K562 (cell line): Measurements from ENCODE around the gene LRRC26. TPM values are rescaled to one million over a fixed set of nuclear protein-coding genes. Genes with fewer than 3 reads are reported as not detected.

Source experiments
- ATF7 ChIP-seq: fragments of 450-650 bp; IDR thresholded peaks from 2 replicates; pipeline ENCODE4 v1.7.1; 2014; ENCODE audit warnings: mild to moderate bottlenecking, moderate library complexity
- NR4A1 ChIP-seq, 2 experiments: fragments of 250-450 bp in 1 of 2; fragments of 450-650 bp in 1 of 2; sonication (Bioruptor Pico) in 1 of 2; IDR thresholded peaks; 2 replicates each; pipeline versions ENCODE4 v1.4.0 to v1.6.1; 2016 to 2020; ENCODE audit warnings: mild to moderate bottlenecking in 2 of 2, missing compliant biosample characterization in 1 of 2, missing genetic modification characterization in 1 of 2, moderate library complexity in 1 of 2
- ZNF124 ChIP-seq: sonication (generic); formaldehyde crosslinking; IDR thresholded peaks from 2 replicates; pipeline ENCODE4 v1.8.1; 2022; ENCODE audit warnings: missing genetic modification reagents
- ZNF766 ChIP-seq: fragments of 200-800 bp; sonication (Bioruptor generic); conservative IDR thresholded peaks from 2 replicates; pipeline ENCODE4 v1.6.1; 2016; ENCODE audit warnings: missing genetic modification characterization, missing compliant biosample characterization
- polyA plus RNA-seq, 8 experiments: library from polyadenylated mRNA; depleted of rRNA in 4 of 8; stranded (reverse) in 5 of 8; unstranded in 3 of 8; fragments of >200 nt; fragmentation: Nextera tagmentation in 2 of 8; fragmentation: Illumina TruSeq in 1 of 8; extraction: Ambion mirVana in 2 of 8; extraction: Trizol in 1 of 8; gene quantifications; 2 replicates each; pipeline versions ENCODE4 v1.2.1 to v1.2.3, GENCODE V29; 2011 to 2014; ENCODE audit warnings: inconsistent platforms in 1 of 8, missing spikeins in 1 of 8
- total RNA-seq, 7 experiments: library from RNA; depleted of rRNA in 6 of 7; stranded (reverse); fragments of >200 nt in 6 of 7; fragmentation: Illumina TruSeq in 2 of 7; extraction: Trizol in 2 of 7; gene quantifications; 2 replicates each; pipeline versions ENCODE4 v1.2.1 to v1.2.3, GENCODE V29; 2011 to 2021; ENCODE audit warnings: low replicate concordance in 1 of 7
- TF ChIP-seq, protein P1 (sequence below): fragments of 250-450 bp; sonication (Bioruptor Pico); IDR thresholded peaks from 2 replicates; pipeline ENCODE4 v1.4.0; 2020; ENCODE audit warnings: mild to moderate bottlenecking, moderate library complexity
- TF ChIP-seq, protein P2 (sequence below): fragments of 450-650 bp; IDR thresholded peaks from 2 replicates; pipeline ENCODE4 v1.6.1; 2016; ENCODE audit warnings: low read depth
- TF ChIP-seq, protein P3 (sequence below): fragments of 250-450 bp; sonication (Bioruptor Pico); IDR thresholded peaks from 2 replicates; pipeline ENCODE4 v1.8.0; 2021; ENCODE audit warnings: mild to moderate bottlenecking, moderate library complexity
- TF ChIP-seq, protein P4 (sequence below): fragments of 200-800 bp; sonication (Bioruptor generic); IDR thresholded peaks from 2 replicates; pipeline ENCODE4 v1.6.1; 2017; ENCODE audit warnings: missing genetic modification characterization, missing compliant biosample characterization
- TF ChIP-seq, protein P5 (sequence below): fragments of 250-450 bp; sonication (Bioruptor Pico); IDR thresholded peaks from 2 replicates; pipeline ENCODE4 v1.9.0; 2021; ENCODE audit warnings: mild to moderate bottlenecking

LRRC26 gene
- total and polyA plus RNA-seq, 9 of the 15 experiments (the other 6 are each of a cell fraction or from before 2014, with no cell fraction given): not detected

DNA sequence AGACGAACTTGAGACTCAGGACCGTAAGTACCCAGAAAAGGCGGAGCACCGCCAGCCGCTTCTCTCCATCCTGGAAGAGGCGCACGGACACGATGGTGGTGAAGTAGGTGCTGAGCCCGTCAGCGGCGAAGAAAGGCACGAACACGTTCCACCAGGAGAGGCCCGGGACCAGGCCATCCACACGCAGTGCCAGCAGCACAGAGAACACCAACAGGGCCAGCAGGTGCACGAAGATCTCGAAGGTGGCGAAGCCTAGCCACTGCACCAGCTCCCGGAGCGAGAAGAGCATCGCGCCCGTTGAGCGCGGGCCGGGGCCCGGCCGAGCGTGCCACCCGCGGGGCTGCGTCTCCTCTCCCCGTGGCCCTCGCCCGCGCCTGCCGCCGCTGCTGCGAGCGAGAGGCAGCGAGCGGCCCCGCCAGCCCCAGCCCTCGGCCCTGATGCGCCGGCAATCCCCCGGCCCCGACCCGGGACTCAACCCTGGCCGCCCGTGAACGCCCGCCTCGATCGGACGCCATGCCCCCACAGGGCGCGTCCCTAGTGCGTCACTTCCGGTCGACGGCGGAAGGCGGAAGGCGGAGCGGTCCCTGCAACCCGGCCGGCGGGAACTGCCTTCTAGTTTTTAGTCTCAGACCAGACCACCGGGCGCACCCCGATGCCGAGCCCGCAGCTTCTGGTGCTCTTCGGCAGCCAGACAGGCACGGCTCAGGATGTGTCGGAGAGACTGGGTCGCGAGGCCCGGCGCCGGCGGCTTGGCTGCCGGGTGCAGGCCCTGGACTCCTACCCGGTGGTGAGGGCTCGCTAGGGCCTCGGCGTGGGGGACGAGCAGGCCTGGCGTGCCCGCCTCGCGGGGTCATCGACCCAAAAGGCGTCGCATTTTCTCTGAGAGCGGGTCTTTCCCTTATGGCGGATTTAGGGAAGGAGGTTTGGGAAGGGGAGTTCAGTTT is 35.5 kb upstream of the LRRC26 start, which contains the start of the genes NDOR1 and TMEM203 (continued):
- TF ChIP-seq, protein P1, sequence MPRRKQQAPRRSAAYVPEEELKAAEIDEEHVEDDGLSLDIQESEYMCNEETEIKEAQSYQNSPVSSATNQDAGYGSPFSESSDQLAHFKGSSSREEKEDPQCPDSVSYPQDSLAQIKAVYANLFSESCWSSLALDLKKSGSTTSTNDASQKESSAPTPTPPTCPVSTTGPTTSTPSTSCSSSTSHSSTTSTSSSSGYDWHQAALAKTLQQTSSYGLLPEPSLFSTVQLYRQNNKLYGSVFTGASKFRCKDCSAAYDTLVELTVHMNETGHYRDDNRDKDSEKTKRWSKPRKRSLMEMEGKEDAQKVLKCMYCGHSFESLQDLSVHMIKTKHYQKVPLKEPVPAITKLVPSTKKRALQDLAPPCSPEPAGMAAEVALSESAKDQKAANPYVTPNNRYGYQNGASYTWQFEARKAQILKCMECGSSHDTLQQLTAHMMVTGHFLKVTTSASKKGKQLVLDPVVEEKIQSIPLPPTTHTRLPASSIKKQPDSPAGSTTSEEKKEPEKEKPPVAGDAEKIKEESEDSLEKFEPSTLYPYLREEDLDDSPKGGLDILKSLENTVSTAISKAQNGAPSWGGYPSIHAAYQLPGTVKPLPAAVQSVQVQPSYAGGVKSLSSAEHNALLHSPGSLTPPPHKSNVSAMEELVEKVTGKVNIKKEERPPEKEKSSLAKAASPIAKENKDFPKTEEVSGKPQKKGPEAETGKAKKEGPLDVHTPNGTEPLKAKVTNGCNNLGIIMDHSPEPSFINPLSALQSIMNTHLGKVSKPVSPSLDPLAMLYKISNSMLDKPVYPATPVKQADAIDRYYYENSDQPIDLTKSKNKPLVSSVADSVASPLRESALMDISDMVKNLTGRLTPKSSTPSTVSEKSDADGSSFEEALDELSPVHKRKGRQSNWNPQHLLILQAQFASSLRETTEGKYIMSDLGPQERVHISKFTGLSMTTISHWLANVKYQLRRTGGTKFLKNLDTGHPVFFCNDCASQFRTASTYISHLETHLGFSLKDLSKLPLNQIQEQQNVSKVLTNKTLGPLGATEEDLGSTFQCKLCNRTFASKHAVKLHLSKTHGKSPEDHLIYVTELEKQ (CRISPR knock-in tag): no peak
- TF ChIP-seq ZNF124 (CRISPR knock-in tag): no peak
- TF ChIP-seq, protein P2, sequence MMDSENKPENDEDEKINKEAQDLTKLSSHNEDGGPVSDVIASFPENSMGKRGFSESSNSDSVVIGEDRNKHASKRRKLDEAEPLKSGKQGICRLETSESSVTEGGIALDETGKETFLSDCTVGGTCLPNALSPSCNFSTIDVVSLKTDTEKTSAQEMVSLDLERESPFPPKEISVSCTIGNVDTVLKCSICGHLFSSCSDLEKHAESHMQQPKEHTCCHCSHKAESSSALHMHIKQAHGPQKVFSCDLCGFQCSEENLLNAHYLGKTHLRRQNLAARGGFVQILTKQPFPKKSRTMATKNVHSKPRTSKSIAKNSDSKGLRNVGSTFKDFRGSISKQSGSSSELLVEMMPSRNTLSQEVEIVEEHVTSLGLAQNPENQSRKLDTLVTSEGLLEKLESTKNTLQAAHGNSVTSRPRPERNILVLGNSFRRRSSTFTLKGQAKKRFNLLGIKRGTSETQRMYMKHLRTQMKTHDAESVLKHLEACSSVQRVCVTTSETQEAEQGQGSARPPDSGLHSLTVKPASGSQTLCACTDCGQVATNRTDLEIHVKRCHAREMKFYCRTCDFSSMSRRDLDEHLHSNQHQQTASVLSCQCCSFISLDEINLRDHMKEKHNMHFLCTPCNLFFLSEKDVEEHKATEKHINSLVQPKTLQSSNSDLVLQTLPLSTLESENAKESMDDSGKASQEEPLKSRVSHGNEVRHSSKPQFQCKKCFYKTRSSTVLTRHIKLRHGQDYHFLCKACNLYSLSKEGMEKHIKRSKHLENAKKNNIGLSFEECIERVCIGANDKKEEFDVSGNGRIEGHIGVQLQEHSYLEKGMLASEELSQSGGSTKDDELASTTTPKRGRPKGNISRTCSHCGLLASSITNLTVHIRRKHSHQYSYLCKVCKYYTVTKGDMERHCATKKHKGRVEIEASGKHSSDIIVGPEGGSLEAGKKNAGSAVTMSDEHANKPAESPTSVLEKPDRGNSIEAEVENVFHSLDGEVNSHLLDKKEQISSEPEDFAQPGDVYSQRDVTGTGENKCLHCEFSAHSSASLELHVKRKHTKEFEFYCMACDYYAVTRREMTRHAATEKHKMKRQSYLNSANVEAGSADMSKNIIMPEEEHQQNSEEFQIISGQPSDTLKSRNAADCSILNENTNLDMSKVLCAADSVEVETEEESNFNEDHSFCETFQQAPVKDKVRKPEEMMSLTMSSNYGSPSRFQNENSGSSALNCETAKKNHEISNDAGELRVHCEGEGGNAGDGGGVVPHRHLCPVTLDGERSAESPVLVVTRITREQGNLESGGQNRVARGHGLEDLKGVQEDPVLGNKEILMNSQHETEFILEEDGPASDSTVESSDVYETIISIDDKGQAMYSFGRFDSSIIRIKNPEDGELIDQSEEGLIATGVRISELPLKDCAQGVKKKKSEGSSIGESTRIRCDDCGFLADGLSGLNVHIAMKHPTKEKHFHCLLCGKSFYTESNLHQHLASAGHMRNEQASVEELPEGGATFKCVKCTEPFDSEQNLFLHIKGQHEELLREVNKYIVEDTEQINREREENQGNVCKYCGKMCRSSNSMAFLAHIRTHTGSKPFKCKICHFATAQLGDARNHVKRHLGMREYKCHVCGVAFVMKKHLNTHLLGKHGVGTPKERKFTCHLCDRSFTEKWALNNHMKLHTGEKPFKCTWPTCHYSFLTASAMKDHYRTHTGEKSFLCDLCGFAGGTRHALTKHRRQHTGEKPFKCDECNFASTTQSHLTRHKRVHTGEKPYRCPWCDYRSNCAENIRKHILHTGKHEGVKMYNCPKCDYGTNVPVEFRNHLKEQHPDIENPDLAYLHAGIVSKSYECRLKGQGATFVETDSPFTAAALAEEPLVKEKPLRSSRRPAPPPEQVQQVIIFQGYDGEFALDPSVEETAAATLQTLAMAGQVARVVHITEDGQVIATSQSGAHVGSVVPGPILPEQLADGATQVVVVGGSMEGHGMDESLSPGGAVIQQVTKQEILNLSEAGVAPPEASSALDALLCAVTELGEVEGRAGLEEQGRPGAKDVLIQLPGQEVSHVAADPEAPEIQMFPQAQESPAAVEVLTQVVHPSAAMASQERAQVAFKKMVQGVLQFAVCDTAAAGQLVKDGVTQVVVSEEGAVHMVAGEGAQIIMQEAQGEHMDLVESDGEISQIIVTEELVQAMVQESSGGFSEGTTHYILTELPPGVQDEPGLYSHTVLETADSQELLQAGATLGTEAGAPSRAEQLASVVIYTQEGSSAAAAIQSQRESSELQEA: no peak
- TF ChIP-seq ATF7: peak; percentile 75
- TF ChIP-seq ZNF766 (CRISPR knock-in tag): no peak
- no peak for TF ChIP-seq NR4A1 (CRISPR knock-in tag; IDR thresholded peaks at IDR 0.05)
- no peak for TF ChIP-seq NR4A1 (tag; IDR thresholded peaks at IDR 0.05)
- TF ChIP-seq, protein P3, sequence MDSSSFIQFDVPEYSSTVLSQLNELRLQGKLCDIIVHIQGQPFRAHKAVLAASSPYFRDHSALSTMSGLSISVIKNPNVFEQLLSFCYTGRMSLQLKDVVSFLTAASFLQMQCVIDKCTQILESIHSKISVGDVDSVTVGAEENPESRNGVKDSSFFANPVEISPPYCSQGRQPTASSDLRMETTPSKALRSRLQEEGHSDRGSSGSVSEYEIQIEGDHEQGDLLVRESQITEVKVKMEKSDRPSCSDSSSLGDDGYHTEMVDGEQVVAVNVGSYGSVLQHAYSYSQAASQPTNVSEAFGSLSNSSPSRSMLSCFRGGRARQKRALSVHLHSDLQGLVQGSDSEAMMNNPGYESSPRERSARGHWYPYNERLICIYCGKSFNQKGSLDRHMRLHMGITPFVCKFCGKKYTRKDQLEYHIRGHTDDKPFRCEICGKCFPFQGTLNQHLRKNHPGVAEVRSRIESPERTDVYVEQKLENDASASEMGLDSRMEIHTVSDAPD (CRISPR knock-in tag): no peak
- TF ChIP-seq, protein P4, sequence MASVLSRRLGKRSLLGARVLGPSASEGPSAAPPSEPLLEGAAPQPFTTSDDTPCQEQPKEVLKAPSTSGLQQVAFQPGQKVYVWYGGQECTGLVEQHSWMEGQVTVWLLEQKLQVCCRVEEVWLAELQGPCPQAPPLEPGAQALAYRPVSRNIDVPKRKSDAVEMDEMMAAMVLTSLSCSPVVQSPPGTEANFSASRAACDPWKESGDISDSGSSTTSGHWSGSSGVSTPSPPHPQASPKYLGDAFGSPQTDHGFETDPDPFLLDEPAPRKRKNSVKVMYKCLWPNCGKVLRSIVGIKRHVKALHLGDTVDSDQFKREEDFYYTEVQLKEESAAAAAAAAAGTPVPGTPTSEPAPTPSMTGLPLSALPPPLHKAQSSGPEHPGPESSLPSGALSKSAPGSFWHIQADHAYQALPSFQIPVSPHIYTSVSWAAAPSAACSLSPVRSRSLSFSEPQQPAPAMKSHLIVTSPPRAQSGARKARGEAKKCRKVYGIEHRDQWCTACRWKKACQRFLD (CRISPR knock-in tag): peak; percentile 80; the same call in 1 of the 2 replicates
- TF ChIP-seq, protein P5, sequence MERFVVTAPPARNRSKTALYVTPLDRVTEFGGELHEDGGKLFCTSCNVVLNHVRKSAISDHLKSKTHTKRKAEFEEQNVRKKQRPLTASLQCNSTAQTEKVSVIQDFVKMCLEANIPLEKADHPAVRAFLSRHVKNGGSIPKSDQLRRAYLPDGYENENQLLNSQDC: no peak
